Measurements from ENCODE around the gene AGPS. TPM values are rescaled to one million over a fixed set of nuclear protein-coding genes. Genes with fewer than 3 reads are reported as not detected.

AGPS gene
- total RNA-seq, 1 experiment from 2014 or later = 54.0 TPM

- Histone ChIP-seq H3K9ac (ENCODE audit: low read length) (no peak overlapping the region), H3K4me2 (ENCODE audit: low read depth, low read length, poor library complexity, severe bottlenecking) (no peak overlapping the region), H3K4me3 (ENCODE audit: low read length) (no peak overlapping the region), H4K20me1 (ENCODE audit: insufficient read depth, low read depth, low read length) (no peaks in the 10 kb centered on the region), H3K9me2 (replicated peaks; ENCODE audit: insufficient read depth, low read length) (no peaks in the 10 kb centered on the region), H3K9me3 (ENCODE audit: low read length) (no peaks in the 10 kb centered on the region), H2AFZ (ENCODE audit: low read length) (no peak overlapping the region), H3K79me2 (ENCODE audit: low read length) (0 out of 2 replicates have a peak, but pooled peaks cover 6% of the 10 kb centered on the region), H3K27me3 (ENCODE audit: low read length) (no peaks in the 10 kb centered on the region), H3K36me3 (ENCODE audit: insufficient read depth, low read length) (0 out of 2 replicates have a peak, but pooled peaks cover under 1% of the 10 kb centered on the region), H3K27ac (ENCODE audit: low read length) (no peak overlapping the region), H3K4me1 (ENCODE audit: low read length) (no peaks in the 10 kb centered on the region)
- no peak for DNase-seq
Observed at GRCh38 chr2:177530561-177530960, 138.0 kb downstream of the AGPS start.

- Histone ChIP-seq H3K9me2 (replicated peaks; ENCODE audit: insufficient read depth, low read length) (no peaks in the 10 kb centered on the region), H2AFZ (ENCODE audit: low read length) (no peak overlapping the region), H3K9ac (ENCODE audit: low read length) (no peak overlapping the region), H4K20me1 (ENCODE audit: insufficient read depth, low read depth, low read length) (no peaks in the 10 kb centered on the region), H3K4me2 (ENCODE audit: low read depth, low read length, poor library complexity, severe bottlenecking) (no peak overlapping the region), H3K36me3 (ENCODE audit: insufficient read depth, low read length) (no peaks in the 10 kb centered on the region), H3K4me1 (ENCODE audit: low read length) (no peaks in the 10 kb centered on the region), H3K27ac (ENCODE audit: low read length) (no peak overlapping the region), H3K79me2 (ENCODE audit: low read length) (0 out of 2 replicates have a peak, but pooled peaks cover 6% of the 10 kb centered on the region), H3K27me3 (ENCODE audit: low read length) (no peaks in the 10 kb centered on the region), H3K4me3 (ENCODE audit: low read length) (no peak overlapping the region), H3K9me3 (ENCODE audit: low read length) (no peaks in the 10 kb centered on the region)
- DNase-seq = no peak
Observed at GRCh38 chr2:177531706-177532105, 139.1 kb downstream of the AGPS start.

DNA sequence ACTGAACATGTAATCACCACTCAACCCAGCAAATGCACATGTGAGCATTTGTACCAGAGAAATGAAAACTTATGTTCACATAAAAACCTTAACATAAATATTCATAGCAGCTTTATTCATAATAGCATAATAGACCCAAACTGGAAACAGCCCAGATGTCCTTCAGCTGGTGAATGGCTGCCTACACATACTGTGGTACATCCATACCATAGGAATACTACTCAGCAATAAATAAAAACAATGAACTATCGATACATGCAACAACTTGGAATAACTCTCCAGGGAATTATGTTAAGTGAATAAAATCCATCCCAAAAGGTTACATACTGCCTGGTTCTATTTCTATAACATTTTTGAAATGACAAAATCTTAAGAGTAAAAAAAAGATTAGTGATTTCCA lies 140.0 kb downstream of the AGPS start:
- Histone ChIP-seq H3K4me2 (ENCODE audit: low read depth, low read length, poor library complexity, severe bottlenecking) (no peak overlapping the region), H3K27ac (ENCODE audit: low read length) (no peak overlapping the region), H3K36me3 (ENCODE audit: insufficient read depth, low read length) (peaks cover 1% of the 10 kb centered on the region; the same call in 1 of the 2 replicates), H3K9me3 (ENCODE audit: low read length) (no peaks in the 10 kb centered on the region), H3K4me1 (ENCODE audit: low read length) (no peaks in the 10 kb centered on the region), H3K27me3 (ENCODE audit: low read length) (no peaks in the 10 kb centered on the region), H3K4me3 (ENCODE audit: low read length) (no peak overlapping the region), H4K20me1 (ENCODE audit: insufficient read depth, low read depth, low read length) (no peaks in the 10 kb centered on the region), H3K9ac (ENCODE audit: low read length) (no peak overlapping the region), H3K79me2 (ENCODE audit: low read length) (0 out of 2 replicates have a peak, but pooled peaks cover 7% of the 10 kb centered on the region), H3K9me2 (replicated peaks; ENCODE audit: insufficient read depth, low read length) (no peaks in the 10 kb centered on the region), H2AFZ (ENCODE audit: low read length) (no peak overlapping the region)
- no peak for DNase-seq

DNA sequence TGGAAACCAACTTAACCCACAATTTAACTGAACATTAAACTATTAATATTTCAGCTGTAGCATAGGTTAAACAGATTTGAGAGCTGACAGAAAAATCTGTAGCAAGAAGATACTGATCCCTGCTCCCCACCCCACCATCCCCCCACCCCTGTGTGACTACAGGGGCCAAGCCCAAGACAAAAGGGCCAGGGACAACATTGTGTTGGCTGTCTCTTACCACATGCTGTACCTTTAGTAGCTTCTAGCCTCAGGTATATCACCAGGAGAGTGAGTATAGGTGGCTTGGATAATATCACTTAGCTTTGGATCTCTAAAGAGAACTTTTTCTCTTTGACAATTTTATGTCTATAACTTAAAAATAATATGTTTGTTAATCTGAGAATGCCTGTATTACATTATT lies 140.7 kb downstream of the AGPS start:
- Histone ChIP-seq H3K9me2 (replicated peaks; ENCODE audit: insufficient read depth, low read length) (no peaks in the 10 kb centered on the region), H3K79me2 (ENCODE audit: low read length) (0 out of 2 replicates have a peak, but pooled peaks cover 7% of the 10 kb centered on the region), H3K4me3 (ENCODE audit: low read length) (no peak overlapping the region), H3K27ac (ENCODE audit: low read length) (no peak overlapping the region), H3K9ac (ENCODE audit: low read length) (no peak overlapping the region), H3K27me3 (ENCODE audit: low read length) (no peaks in the 10 kb centered on the region), H4K20me1 (ENCODE audit: insufficient read depth, low read depth, low read length) (no peaks in the 10 kb centered on the region), H3K4me2 (ENCODE audit: low read depth, low read length, poor library complexity, severe bottlenecking) (no peak overlapping the region), H3K4me1 (ENCODE audit: low read length) (no peaks in the 10 kb centered on the region), H3K36me3 (ENCODE audit: insufficient read depth, low read length) (peaks cover 7% of the 10 kb centered on the region; the same call in 1 of the 2 replicates), H2AFZ (ENCODE audit: low read length) (no peak overlapping the region), H3K9me3 (ENCODE audit: low read length) (no peaks in the 10 kb centered on the region)
- DNase-seq = no peak

GRCh38 chr2:177535000-177535399 lies 142.4 kb downstream of the AGPS start:
- Histone ChIP-seq H3K4me3 (ENCODE audit: low read length) (no peak overlapping the region), H3K9me2 (replicated peaks; ENCODE audit: insufficient read depth, low read length) (no peaks in the 10 kb centered on the region), H3K4me2 (ENCODE audit: low read depth, low read length, poor library complexity, severe bottlenecking) (no peak overlapping the region), H3K9me3 (ENCODE audit: low read length) (no peaks in the 10 kb centered on the region), H2AFZ (ENCODE audit: low read length) (no peak overlapping the region), H3K79me2 (ENCODE audit: low read length) (0 out of 2 replicates have a peak, but pooled peaks cover 4% of the 10 kb centered on the region), H3K27me3 (ENCODE audit: low read length) (no peaks in the 10 kb centered on the region), H4K20me1 (ENCODE audit: insufficient read depth, low read depth, low read length) (no peaks in the 10 kb centered on the region), H3K36me3 (ENCODE audit: insufficient read depth, low read length) (peaks cover 13% of the 10 kb centered on the region; the same call in 1 of the 2 replicates), H3K9ac (ENCODE audit: low read length) (no peak overlapping the region), H3K4me1 (ENCODE audit: low read length) (no peaks in the 10 kb centered on the region), H3K27ac (ENCODE audit: low read length) (no peak overlapping the region)
- DNase-seq = no peak

GRCh38 chr2:177535958-177536504 lies 143.5 kb downstream of the AGPS start:
- Histone ChIP-seq H3K27me3 (ENCODE audit: low read length) (no peaks in the 10 kb centered on the region), H3K4me1 (ENCODE audit: low read length) (no peaks in the 10 kb centered on the region), H3K9me2 (replicated peaks; ENCODE audit: insufficient read depth, low read length) (no peaks in the 10 kb centered on the region), H3K27ac (ENCODE audit: low read length) (no peak overlapping the region), H3K79me2 (ENCODE audit: low read length) (0 out of 2 replicates have a peak, but pooled peaks cover 4% of the 10 kb centered on the region), H3K36me3 (ENCODE audit: insufficient read depth, low read length) (peaks cover 14% of the 10 kb centered on the region; the same call in 1 of the 2 replicates), H3K9ac (ENCODE audit: low read length) (no peak overlapping the region), H3K4me2 (ENCODE audit: low read depth, low read length, poor library complexity, severe bottlenecking) (no peak overlapping the region), H4K20me1 (ENCODE audit: insufficient read depth, low read depth, low read length) (no peaks in the 10 kb centered on the region), H3K4me3 (ENCODE audit: low read length) (no peak overlapping the region), H3K9me3 (ENCODE audit: low read length) (no peaks in the 10 kb centered on the region), H2AFZ (ENCODE audit: low read length) (no peak overlapping the region)
- no peak for DNase-seq

DNA sequence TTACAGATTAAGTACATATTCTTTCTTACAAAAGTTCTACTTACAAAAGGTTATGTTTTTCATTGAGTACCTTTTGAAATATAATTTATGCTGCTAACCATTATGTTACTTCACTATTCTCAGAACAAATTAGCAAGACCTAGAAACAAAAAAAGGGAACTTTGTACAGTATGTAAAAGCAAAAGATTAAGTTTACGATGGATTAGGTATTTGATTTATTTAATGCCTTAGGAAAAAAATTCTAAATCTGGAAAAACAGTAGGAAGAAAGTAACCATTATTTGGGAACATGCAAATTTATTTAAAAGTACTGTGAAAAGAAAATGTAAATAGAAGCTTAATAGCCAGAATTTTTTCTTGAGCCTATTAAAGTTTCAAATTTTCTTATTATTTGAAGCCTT lies 144.6 kb downstream of the AGPS start:
- no peak for DNase-seq
- Histone ChIP-seq H4K20me1 (ENCODE audit: insufficient read depth, low read depth, low read length) (no peaks in the 10 kb centered on the region), H3K79me2 (ENCODE audit: low read length) (0 out of 2 replicates have a peak, but pooled peaks cover 4% of the 10 kb centered on the region), H3K9me2 (replicated peaks; ENCODE audit: insufficient read depth, low read length) (no peaks in the 10 kb centered on the region), H3K4me3 (ENCODE audit: low read length) (no peak overlapping the region), H2AFZ (ENCODE audit: low read length) (no peak overlapping the region), H3K4me2 (ENCODE audit: low read depth, low read length, poor library complexity, severe bottlenecking) (no peak overlapping the region), H3K9ac (ENCODE audit: low read length) (no peak overlapping the region), H3K9me3 (ENCODE audit: low read length) (no peaks in the 10 kb centered on the region), H3K4me1 (ENCODE audit: low read length) (no peaks in the 10 kb centered on the region), H3K27me3 (ENCODE audit: low read length) (no peaks in the 10 kb centered on the region), H3K36me3 (ENCODE audit: insufficient read depth, low read length) (peaks cover 22% of the 10 kb centered on the region; the same call in 1 of the 2 replicates), H3K27ac (ENCODE audit: low read length) (no peak overlapping the region)

GRCh38 chr2:177537636-177538035 lies 145.1 kb downstream of the AGPS start:
- no peak overlapping the region for H2AFZ ChIP-seq (ENCODE audit: low read length)

More at GRCh38 chr2:177537636-177538035, 145.1 kb downstream of the AGPS start:
- no peaks in the 10 kb centered on the region for H3K27me3 ChIP-seq (ENCODE audit: low read length)
- H3K79me2 ChIP-seq (ENCODE audit: low read length) = 0 out of 2 replicates have a peak, but pooled peaks cover 4% of the 10 kb centered on the region
- peaks cover 26% of the 10 kb centered on the region; the same call in 1 of the 2 replicates for H3K36me3 ChIP-seq (ENCODE audit: insufficient read depth, low read length)
- H3K4me3 ChIP-seq (ENCODE audit: low read length) = no peak overlapping the region
- no peaks in the 10 kb centered on the region for H3K9me2 ChIP-seq (replicated peaks; ENCODE audit: insufficient read depth, low read length)
- no peak overlapping the region for H3K4me2 ChIP-seq (ENCODE audit: low read depth, low read length, poor library complexity, severe bottlenecking)
- no peaks in the 10 kb centered on the region for H3K9me3 ChIP-seq (ENCODE audit: low read length)
- H3K27ac ChIP-seq (ENCODE audit: low read length) = no peak overlapping the region
- H4K20me1 ChIP-seq (ENCODE audit: insufficient read depth, low read depth, low read length) = no peaks in the 10 kb centered on the region
- no peak for DNase-seq
- no peak overlapping the region for H3K9ac ChIP-seq (ENCODE audit: low read length)
- H3K4me1 ChIP-seq (ENCODE audit: low read length) = no peaks in the 10 kb centered on the region
